ENCODE data around the gene ELP1. TPM values are rescaled to one million over a fixed set of nuclear protein-coding genes. Genes with fewer than 3 reads are reported as not detected.

ELP1 gene
- total and polyA plus RNA-seq, 8 donors: 22.9 to 50.6 (median 44.3) TPM

DNA sequence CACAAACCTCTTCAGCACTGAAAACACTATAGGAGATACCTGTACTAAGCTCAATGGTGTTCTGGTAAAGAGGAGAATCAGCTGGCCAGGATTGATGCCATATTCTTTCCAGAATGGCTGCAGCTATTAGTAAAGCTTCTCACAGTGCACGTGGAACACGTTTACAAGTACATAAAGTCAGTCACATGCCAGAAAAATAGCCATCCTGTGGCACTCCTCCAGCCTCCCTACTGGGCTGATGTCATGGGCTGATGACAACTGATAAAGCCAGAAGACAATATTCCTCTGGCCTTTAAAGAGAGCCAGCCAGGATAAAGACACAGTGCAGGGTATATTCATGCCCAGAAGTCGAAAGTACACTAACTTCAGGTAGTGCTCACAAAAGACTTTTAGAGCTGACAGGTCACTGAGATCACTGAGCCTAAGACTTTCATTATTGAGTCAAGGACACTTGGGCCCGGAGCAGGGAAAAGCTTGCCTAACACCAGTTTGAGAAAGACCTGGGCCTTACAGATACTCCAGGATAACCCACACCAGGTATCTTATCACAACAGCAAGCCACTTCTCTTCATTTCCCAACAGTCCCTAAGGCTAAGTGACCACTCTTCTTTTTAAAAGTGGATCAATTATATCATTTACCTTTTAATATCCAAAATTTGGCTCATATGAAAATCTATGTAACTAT is 29.7 kb upstream of the ELP1 start:
- Histone ChIP-seq H3K4me3 (no peak overlapping the region), H3K36me3 (peaks cover 0 to 11% of the 10 kb centered on the region in 2 donors), H3K4me1 (no peaks in the 10 kb centered on the region), H3K27ac (no peak overlapping the region), H3K27me3 (no peaks in the 10 kb centered on the region), H3K9me3 (no peaks in the 10 kb centered on the region)
- ATAC-seq (peak; percentile 23), DNase-seq (no peak)
- TF ChIP-seq, protein P1, sequence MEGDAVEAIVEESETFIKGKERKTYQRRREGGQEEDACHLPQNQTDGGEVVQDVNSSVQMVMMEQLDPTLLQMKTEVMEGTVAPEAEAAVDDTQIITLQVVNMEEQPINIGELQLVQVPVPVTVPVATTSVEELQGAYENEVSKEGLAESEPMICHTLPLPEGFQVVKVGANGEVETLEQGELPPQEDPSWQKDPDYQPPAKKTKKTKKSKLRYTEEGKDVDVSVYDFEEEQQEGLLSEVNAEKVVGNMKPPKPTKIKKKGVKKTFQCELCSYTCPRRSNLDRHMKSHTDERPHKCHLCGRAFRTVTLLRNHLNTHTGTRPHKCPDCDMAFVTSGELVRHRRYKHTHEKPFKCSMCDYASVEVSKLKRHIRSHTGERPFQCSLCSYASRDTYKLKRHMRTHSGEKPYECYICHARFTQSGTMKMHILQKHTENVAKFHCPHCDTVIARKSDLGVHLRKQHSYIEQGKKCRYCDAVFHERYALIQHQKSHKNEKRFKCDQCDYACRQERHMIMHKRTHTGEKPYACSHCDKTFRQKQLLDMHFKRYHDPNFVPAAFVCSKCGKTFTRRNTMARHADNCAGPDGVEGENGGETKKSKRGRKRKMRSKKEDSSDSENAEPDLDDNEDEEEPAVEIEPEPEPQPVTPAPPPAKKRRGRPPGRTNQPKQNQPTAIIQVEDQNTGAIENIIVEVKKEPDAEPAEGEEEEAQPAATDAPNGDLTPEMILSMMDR (IDR thresholded peaks at IDR 0.05): no peak
- intact Hi-C loops (cut with DNase I): no loop called here

GRCh38 chr9:108961151-108961550 is 27.2 kb upstream of the ELP1 start:
- intact Hi-C loops (cut with DNase I): no loop called here
- Histone ChIP-seq H3K27me3 (no peaks in the 10 kb centered on the region), H3K27ac (no peak overlapping the region), H3K4me3 (no peak overlapping the region), H3K36me3 (peaks cover 0 to 11% of the 10 kb centered on the region in 2 donors), H3K4me1 (no peaks in the 10 kb centered on the region), H3K9me3 (no peaks in the 10 kb centered on the region)
- ATAC-seq: no peak
- DNase-seq: no peak
- TF ChIP-seq, protein P1 (IDR thresholded peaks at IDR 0.05): no peak

DNA sequence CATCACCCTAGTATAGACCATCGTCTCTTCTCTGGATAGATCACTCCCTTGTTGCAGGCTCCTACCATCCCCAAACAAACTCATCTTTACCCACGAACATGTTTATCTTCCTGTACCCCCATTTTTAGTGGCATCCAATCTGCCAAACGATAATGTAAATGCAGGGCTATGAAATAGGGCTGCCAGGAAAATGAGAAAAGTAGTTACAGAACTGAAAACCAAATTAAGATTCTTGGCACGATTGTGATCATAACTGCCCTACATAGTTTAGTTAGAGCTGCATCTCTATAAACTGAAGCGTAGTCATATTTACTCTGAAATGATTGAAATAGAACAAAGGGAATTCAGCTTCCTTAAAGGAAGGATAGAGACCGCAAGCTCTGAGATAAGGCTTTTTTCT is 26.4 kb upstream of the ELP1 start:
- DNase-seq (no peak), ATAC-seq (no peak)
- intact Hi-C loops (cut with DNase I): no loop called here
- peaks cover 0 to 11% of the 10 kb centered on the region in 2 donors for H3K36me3 ChIP-seq
- no peak overlapping the region for H3K4me3 ChIP-seq
- H3K9me3 ChIP-seq: no peaks in the 10 kb centered on the region
- H3K4me1 ChIP-seq: no peaks in the 10 kb centered on the region
- no peak overlapping the region for H3K27ac ChIP-seq
- H3K27me3 ChIP-seq: no peaks in the 10 kb centered on the region
- TF ChIP-seq, protein P1 (IDR thresholded peaks at IDR 0.05): no peak

DNA sequence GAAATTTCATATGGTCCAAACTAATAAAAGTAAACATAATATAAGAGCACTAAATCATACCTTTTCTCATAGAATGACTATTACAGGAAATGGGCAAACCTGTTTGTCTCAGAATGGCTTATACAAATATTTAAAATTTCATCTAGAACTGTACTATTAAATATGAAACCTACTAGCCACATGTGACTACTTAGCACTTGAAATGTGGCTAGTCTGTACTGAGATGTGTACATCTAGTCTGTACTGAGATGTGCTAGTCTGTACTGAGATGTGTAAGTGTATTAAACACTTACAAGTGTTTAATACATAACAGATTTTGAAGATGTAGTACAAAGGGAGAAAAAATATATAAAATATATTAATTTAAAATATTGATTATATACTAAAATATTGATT is 22.7 kb upstream of the ELP1 start:
- H3K36me3 ChIP-seq: peaks cover 0 to 7% of the 10 kb centered on the region in 2 donors
- H3K4me3 ChIP-seq: no peak overlapping the region
- H3K27me3 ChIP-seq: no peaks in the 10 kb centered on the region
- ATAC-seq: peak; percentile 63
- TF ChIP-seq, protein P1 (IDR thresholded peaks at IDR 0.05): no peak
- H3K9me3 ChIP-seq: no peaks in the 10 kb centered on the region
- peaks cover 0 to 4% of the 10 kb centered on the region in 2 donors for H3K4me1 ChIP-seq
- DNase-seq: no peak
- intact Hi-C loops (cut with DNase I): no loop called here
- H3K27ac ChIP-seq: no peak overlapping the region

- intact Hi-C loops (cut with DNase I): no loop called here
- no peak for DNase-seq
Measured at GRCh38 chr9:108956022-108956630, 22.2 kb upstream of the ELP1 start.

More at GRCh38 chr9:108956022-108956630, 22.2 kb upstream of the ELP1 start:
- no peak overlapping the region for H3K4me3 ChIP-seq
- peaks cover 0 to 4% of the 10 kb centered on the region in 2 donors for H3K4me1 ChIP-seq
- H3K27ac ChIP-seq: no peak overlapping the region
- TF ChIP-seq, protein P1 (IDR thresholded peaks at IDR 0.05): no peak
- no peaks in the 10 kb centered on the region for H3K9me3 ChIP-seq
- H3K27me3 ChIP-seq: no peaks in the 10 kb centered on the region
- H3K36me3 ChIP-seq: peaks cover 0 to 7% of the 10 kb centered on the region in 2 donors
- no peak for ATAC-seq
